Lower lobe of right lung (tissue), 2 donors: ENCODE results near the gene MYH9. TPM values are rescaled to one million over a fixed set of nuclear protein-coding genes. Genes with fewer than 3 reads are reported as not detected.

Source experiments
- ATAC-seq, 2 donors: fragments of 200-7000 bp; cut with Tn5 transposase; one replicate each; pipeline ENCODE4 v1.9.1; 2020 to 2022; ENCODE audit warnings: mild to moderate bottlenecking in 2 of 2, moderate library complexity in 2 of 2
- DNase-seq: peaks from one replicate; pipeline ENCODE4 v3.0.0-alpha.2; 2020
- H3K27ac ChIP-seq: fragments of 200-600 bp; one replicate; pipeline ENCODE4 v1.8.0; 2022
- H3K27me3 ChIP-seq: fragments of 200-600 bp; one replicate; pipeline ENCODE4 v1.8.0; 2022; ENCODE audit warnings: low read depth
- H3K36me3 ChIP-seq: fragments of 200-600 bp; one replicate; pipeline ENCODE4 v1.8.0; 2022; ENCODE audit warnings: mild to moderate bottlenecking
- H3K4me1 ChIP-seq: fragments of 200-600 bp; one replicate; pipeline ENCODE4 v1.8.0; 2022
- H3K4me3 ChIP-seq: fragments of 200-600 bp; one replicate; pipeline ENCODE4 v1.8.0; 2022; ENCODE audit warnings: mild to moderate bottlenecking
- H3K9me3 ChIP-seq: fragments of 200-600 bp; one replicate; pipeline ENCODE4 v1.8.0; 2022
- intact Hi-C: fragments of 100-400 bp; cut with DNase I; formaldehyde crosslinking; loops from one replicate; pipeline ENCODE4 v1.11.0; 2022
- total RNA-seq: library from RNA; stranded (reverse); fragmentation: NEBNext Ultra II Directional; extraction: Animal tissue kit (Norgen Biotek cat#: 25700); gene quantifications from one replicate; pipeline ENCODE4 v1.2.1, GENCODE V29; 2021
- TF ChIP-seq, protein P1 (sequence below): fragments of 200-600 bp; IDR thresholded peaks from one replicate; pipeline ENCODE4 v1.8.0; 2022; ENCODE audit warnings: antibody characterized with exemption, mild to moderate bottlenecking
- donor health status: DM: no; HTN: yes; CAD: no; lungs with severe emphysema.

MYH9 gene
- total RNA-seq, 1 donor from 2014 or later: 659 TPM

DNA sequence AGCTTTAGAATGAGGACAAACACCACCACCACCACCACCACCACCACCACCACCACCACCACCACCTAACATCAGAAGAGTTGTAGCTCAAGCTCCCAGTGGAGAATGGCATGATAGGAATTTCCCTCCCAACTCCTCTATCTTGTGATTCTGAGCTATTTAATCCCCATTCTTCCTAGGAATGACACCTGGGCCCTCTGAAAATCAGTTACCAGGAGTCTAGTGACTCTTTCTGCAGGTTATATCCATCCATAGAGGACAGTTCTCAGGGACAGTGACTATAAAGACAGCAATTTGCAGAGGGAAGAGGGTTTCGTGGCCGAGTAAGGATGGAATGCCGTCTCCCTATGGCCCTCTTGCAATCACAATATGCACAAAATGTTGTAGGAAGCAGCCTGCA lies 27.8 kb downstream of the MYH9 start:
- Histone ChIP-seq H3K27ac (no peak overlapping the region), H3K36me3 (peaks cover 4% of the 10 kb centered on the region), H3K27me3 (no peaks in the 10 kb centered on the region), H3K9me3 (no peaks in the 10 kb centered on the region), H3K4me1 (peaks cover 98% of the 10 kb centered on the region), H3K4me3 (no peak overlapping the region)
- intact Hi-C loops: no loop called here
- TF ChIP-seq, protein P1, sequence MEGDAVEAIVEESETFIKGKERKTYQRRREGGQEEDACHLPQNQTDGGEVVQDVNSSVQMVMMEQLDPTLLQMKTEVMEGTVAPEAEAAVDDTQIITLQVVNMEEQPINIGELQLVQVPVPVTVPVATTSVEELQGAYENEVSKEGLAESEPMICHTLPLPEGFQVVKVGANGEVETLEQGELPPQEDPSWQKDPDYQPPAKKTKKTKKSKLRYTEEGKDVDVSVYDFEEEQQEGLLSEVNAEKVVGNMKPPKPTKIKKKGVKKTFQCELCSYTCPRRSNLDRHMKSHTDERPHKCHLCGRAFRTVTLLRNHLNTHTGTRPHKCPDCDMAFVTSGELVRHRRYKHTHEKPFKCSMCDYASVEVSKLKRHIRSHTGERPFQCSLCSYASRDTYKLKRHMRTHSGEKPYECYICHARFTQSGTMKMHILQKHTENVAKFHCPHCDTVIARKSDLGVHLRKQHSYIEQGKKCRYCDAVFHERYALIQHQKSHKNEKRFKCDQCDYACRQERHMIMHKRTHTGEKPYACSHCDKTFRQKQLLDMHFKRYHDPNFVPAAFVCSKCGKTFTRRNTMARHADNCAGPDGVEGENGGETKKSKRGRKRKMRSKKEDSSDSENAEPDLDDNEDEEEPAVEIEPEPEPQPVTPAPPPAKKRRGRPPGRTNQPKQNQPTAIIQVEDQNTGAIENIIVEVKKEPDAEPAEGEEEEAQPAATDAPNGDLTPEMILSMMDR: no peak
- DNase-seq: no peak
- no peak for ATAC-seq

DNA sequence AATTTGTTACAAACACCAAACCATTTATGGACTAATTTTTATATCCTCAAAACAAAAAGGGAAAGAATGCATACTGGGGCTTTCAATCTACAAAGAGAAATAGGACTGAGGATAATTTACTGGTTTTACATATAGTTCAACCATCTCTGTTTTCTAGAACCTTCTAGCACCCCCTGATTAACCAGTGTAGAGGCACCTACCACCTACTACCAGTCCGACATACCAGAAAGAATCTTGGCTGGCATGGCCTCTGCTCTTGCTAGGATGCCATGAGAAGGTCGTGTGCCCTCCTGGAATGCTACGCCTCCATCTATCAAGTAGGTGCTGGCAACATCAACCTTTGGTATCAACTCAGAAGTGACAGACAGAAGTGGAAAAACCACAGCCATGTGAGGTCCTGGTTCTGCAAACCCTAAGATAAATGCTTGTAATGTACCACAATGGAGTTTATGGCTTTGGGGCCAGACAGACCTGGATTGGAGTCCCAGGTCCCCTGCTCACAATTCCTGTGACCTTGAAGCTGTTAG lies 28.2 kb downstream of the MYH9 start:
- intact Hi-C loops: no loop called here

DNA sequence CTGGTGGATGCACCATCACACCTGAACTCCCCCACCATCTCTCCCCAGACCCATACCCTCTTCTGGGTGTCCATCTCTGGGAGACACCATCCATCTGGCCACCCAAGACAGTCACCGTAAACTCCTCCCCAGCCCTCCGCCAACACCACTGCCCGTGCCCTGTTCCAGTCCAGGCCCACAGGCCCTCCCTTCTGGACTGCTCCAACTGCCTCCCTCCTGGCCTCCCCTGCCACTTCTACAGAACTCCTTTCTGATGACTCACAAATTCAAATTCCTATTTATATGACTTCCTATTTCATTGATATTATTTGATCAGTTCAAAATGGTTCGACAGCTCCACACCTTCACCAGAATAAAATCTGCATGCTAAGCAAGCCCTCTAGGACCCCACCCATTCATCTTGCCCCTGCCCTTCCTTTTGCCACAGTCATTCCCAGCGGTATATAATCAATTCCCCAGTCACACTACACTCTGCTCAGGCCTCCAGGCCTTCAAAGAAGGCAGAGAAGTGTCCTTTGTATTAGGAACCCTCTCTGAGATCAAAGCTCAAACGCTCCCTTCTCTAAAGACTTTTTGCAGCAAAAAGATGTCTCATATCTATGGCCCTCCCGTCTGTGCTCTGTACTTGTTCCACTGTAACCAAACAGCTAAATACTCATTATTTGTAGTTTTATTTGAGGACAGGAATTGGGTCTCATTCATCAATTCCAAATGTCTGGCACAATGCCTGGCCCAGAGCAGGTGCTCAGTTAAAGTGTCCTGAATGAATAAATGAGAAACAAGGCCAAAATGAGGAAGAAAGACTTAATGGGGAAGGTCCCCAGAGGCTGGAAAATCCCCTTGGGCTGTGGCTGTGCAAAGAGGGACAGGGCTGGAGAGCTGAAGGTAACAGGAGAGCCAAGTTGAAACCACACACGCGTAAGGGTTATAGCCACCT lies 29.0 kb downstream of the MYH9 start:
- H3K9me3 ChIP-seq: no peaks in the 10 kb centered on the region
- peaks cover 97% of the 10 kb centered on the region for H3K4me1 ChIP-seq
- intact Hi-C loops: no loop called here
- peaks cover 4% of the 10 kb centered on the region for H3K36me3 ChIP-seq
- H3K27me3 ChIP-seq: no peaks in the 10 kb centered on the region
- no peak for DNase-seq
- TF ChIP-seq, protein P1: no peak
- H3K4me3 ChIP-seq: no peak overlapping the region
- ATAC-seq: peak in 1 of 2 donors; percentile 31
- H3K27ac ChIP-seq: peak overlapping the region; percentile 56

More for the DNA sequence above, 28.2 kb downstream of the MYH9 start:
- Histone ChIP-seq H3K36me3 (peaks cover 4% of the 10 kb centered on the region), H3K4me3 (no peak overlapping the region), H3K9me3 (no peaks in the 10 kb centered on the region), H3K27ac (peak overlapping the region; percentile 56), H3K27me3 (no peaks in the 10 kb centered on the region), H3K4me1 (peaks cover 97% of the 10 kb centered on the region)
- no peak for ATAC-seq
- DNase-seq: no peak
- TF ChIP-seq, protein P1: no peak

DNA sequence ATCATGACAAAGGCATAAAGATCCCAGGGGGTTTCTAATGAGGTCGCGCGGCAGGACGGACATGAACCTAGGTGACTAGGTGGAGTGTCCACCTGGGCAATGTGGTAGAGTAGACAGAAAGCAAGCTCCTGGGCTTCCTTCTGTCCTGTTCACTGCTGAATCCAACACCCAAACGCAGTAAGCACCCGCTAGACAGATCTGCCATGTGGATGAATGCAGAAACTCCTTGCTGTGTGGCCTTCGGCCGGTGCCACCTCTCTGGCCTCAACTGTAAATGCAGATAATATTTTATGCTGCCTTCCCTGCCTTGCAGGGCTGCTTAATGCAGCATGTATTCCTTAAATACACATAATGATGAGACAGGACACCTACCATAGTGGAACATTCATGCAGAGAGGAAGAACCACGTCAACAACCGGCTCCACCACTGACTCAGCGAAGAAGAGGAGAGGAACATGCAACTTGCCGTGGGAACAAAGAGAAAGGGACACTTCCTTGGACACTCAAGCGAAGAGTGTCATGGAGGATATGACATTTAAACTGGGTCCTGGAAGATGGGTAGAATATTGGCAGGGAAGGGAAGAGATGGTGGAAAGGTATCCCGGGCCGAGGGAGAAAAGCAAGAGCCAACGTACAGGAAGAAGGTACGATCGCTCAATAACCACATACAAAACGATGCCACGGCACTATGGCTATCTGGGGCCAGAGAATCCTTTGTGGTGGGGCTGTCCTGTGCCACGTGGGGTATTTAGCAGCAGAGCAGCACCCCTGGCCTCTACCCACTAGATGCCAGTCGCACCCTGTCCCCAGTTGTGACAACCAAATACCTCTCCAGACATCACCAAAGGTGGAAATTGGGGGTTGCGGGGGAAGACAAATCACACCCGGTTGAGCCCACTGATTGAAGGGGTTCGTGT lies 30.8 kb downstream of the MYH9 start:
- Histone ChIP-seq H3K4me3 (no peak overlapping the region), H3K36me3 (peaks cover 4% of the 10 kb centered on the region), H3K27me3 (no peaks in the 10 kb centered on the region), H3K27ac (peak overlapping the region; percentile 56), H3K9me3 (no peaks in the 10 kb centered on the region), H3K4me1 (peaks cover 97% of the 10 kb centered on the region)
- intact Hi-C loops: no loop called here
- ATAC-seq: no peak
- DNase-seq: no peak
- TF ChIP-seq, protein P1: no peak

DNA sequence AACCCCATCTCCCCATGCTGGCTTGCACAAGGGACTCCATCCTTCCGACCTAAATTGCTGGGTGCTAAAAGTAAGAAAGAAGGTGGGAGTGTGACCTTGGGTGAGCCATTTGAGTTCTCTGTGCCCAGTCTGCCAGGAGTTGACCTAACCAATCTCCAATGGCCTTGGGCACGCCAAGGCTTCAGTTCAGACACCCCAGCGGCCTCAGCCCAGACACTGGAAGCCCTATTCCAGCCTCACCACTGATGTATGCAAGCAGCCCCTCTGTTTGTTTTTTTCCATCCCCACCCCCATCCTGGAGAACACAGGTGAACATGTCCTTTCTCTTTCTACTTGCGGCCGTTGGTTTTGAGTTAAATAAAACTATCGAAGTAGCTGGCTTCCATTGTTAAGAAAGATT lies 31.9 kb downstream of the MYH9 start:
- H3K27ac ChIP-seq: peak overlapping the region; percentile 77
- H3K27me3 ChIP-seq: no peaks in the 10 kb centered on the region
- intact Hi-C loops: no loop called here
- TF ChIP-seq, protein P1: no peak
- ATAC-seq (no peak), DNase-seq (no peak)
- no peak overlapping the region for H3K4me3 ChIP-seq
- H3K4me1 ChIP-seq: peaks cover 97% of the 10 kb centered on the region
- peaks cover 4% of the 10 kb centered on the region for H3K36me3 ChIP-seq
- H3K9me3 ChIP-seq: no peaks in the 10 kb centered on the region
